GM12801 (cell line): Measurements from ENCODE around the gene ARAP1.

ENCODE experiments used
- CTCF ChIP-seq: IDR thresholded peaks from one replicate; pipeline ENCODE4 v1.5.1; 2011; ENCODE audit warnings: control low read depth; ENCODE audit not compliant: insufficient read length; ENCODE audit errors: extremely low read depth

ARAP1 gene

GRCh38 chr11:72766152-72766902 is 14.1 kb upstream of the ARAP1 start:
- TF ChIP-seq CTCF, result no peak

- TF ChIP-seq CTCF, result no peak
These were observed 12.3 kb upstream of the ARAP1 start for GRCh38 chr11:72764503-72764902.

- TF ChIP-seq CTCF, result no peak
These were observed 11.6 kb upstream of the ARAP1 start for GRCh38 chr11:72763823-72764222.

GRCh38 chr11:72762641-72763304 is 10.6 kb upstream of the ARAP1 start:
- TF ChIP-seq CTCF, result no peak

- no peak for TF ChIP-seq CTCF
These were observed 8.6 kb upstream of the ARAP1 start for GRCh38 chr11:72760539-72761405.

- TF ChIP-seq CTCF, result no peak
These were observed 7.3 kb upstream of the ARAP1 start for GRCh38 chr11:72759468-72759985.

- no peak for TF ChIP-seq CTCF
These were observed 6.6 kb upstream of the ARAP1 start for GRCh38 chr11:72758690-72759389.
